LNCAP (cell line): ENCODE results near the gene CLSTN2.

Experiments used
- CTCF ChIP-seq: fragments of 450-650 bp; IDR thresholded peaks from 2 replicates; pipeline ENCODE4 v1.5.1; 2017; ENCODE audit warnings: mild to moderate bottlenecking

CLSTN2 gene

DNA sequence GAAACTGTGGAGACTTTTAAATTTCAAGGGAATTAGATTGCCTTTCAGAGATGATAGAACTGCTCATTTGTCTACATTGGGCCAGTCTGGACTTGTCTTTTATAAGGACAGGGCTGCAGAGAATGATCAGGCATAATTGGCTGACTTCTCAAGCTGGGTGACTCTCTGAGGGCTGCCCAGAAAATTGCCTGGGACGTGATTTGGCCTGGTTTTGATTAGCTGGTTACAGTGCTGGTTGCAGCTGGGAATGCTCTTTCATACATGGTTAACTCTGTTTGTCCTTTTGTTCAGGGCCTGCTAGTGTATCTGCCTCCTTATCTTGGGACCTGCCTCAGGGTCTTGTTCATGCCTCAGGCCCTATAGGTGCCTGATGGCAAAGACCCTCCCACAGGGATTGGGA lies 245.6 kb downstream of the CLSTN2 start:
- TF ChIP-seq CTCF = no peak

GRCh38 chr3:140185375-140185774 lies 250.4 kb downstream of the CLSTN2 start:
- no peak for TF ChIP-seq CTCF

GRCh38 chr3:140186421-140186920 lies 251.5 kb downstream of the CLSTN2 start:
- TF ChIP-seq CTCF = no peak

GRCh38 chr3:140187028-140187427 lies 252.0 kb downstream of the CLSTN2 start:
- no peak for TF ChIP-seq CTCF

- TF ChIP-seq CTCF = no peak
Observed at GRCh38 chr3:140187656-140188221, 252.8 kb downstream of the CLSTN2 start.

GRCh38 chr3:140188285-140188684 lies 253.3 kb downstream of the CLSTN2 start:
- no peak for TF ChIP-seq CTCF

GRCh38 chr3:140189267-140189666 lies 254.3 kb downstream of the CLSTN2 start:
- no peak for TF ChIP-seq CTCF

DNA sequence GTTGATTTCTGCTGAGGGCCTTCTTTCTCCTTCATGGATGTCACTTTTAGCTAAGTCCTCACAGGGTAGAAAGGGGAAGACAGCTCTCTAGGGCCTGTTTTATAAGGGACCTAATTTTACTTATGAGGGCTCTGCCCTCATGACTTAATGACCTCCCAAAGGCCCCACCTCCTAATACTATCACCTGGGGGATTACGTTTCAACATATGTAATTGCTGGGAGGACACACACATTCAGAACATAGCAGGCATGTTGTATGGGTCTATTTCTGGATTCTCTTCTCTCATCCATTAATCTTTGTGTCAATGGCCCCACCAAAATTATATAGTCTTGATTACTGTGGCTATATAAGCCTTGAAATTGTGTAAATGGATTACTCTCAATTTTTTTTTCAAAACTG lies 255.0 kb downstream of the CLSTN2 start:
- TF ChIP-seq CTCF = no peak
